ENCODE results near the gene MYO1D.

Gene MYO1D

DNA sequence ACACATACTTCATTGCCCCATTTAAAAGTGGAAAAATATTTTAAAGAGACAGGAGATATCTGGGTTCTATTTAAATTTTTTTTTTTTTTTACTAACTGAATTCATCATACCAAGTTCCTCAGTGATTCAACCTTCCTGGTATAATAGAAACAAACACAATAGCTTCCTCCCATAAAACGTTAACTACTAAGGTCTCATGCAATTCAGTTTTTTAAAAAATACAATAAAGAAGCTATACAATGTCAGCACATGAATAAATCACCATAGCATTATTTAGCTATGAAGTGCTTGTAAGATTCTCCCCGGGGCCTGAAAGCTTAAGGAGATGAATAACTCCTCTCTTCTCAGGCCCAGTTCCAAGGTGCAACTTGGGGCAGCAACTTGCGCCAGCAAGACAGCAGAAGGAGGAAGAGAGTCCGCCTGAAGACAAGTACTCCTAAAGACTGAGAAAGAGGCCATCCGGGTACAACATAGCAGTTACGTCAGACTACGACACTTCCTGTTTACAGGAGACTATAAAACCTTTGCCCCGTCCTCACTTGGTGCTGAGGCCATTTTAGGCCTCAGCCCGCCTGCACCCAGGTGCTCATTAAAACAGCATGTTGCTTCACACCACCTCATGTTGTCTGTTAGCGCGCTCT is 81.5 kb downstream of the MYO1D start:
- Histone ChIP-seq H3K4me3 (no peak overlapping the region), H3K27ac (peak overlapping the region in 3 of 21 experiments; percentile 25 to 35 (median 29))

DNA sequence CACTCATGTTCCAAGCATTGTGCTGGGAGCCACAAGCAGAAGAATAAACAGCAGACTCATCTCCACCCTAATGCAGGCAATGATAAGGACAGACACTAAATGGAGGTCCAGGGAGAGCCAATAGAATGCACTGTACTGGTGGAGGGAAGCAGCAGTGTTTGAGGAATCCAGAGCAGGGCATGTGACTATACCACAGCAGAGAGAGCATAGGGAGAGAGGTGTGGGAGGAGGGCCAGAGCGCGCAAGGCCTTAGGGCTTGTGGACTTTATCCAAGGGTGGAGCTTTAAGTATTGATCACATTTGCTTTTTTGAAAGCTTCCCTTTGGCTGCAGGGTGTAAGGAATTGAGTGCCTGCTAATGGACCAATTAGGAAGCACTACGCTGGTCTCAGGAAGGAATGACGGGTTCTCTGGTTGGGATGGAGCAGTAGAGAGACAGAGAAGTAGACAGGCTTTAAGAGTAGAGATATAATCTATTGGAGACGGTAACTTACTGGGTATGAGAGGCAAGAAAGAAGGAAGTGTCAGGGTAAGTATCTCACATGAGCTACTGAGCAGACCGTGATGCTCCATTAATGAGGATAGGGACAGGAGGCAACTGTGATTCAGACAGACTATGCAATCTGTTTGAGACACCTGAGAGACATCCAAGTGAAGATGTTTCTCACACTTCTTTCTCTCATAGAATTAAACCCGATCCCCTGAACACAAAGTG is 82.2 kb downstream of the MYO1D start:
- no peak overlapping the region for H3K4me3 ChIP-seq
- H3K27ac ChIP-seq = peak overlapping the region in 1 of 21 experiments; percentile 35

DNA sequence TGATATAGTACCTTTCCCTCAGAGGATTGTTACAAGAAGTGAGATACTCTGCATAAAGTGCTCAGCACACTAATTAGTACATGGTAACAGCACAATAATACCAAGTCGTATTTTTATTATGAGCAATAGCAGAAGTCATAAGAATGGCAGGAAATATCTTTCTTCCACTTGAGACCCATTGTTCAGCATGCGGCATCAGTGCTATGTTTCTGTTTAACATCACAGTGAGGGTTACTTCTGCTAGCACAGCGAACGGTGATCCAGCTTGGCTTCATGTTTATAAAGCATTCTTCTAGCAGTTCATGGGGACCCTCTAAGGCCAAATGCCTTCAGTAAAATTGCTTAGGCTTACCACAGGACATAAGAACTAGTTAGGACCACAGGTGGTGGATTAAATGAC is 83.1 kb downstream of the MYO1D start:
- H3K27ac ChIP-seq = no peak overlapping the region
- no peak overlapping the region for H3K4me3 ChIP-seq

DNA sequence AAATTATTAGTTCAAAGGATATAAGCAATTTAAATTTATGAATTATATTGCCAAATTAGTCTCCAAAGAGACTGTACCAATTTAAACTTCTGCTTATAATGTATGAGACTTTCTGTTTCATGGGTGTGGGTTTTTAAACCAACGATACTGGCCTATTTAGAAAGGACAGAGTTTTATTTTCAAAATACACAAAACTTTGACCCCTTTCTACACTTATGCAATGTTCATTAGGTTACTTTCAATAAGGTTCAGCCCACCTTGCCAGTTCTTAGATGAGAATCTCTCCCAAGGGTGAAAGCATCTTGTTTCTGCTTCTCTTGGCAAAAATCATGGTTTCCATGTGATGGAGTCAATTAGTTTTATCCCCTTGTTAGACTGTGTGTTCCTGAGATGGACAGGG is 84.7 kb downstream of the MYO1D start:
- H3K27ac ChIP-seq = no peak overlapping the region
- H3K4me3 ChIP-seq = no peak overlapping the region

DNA sequence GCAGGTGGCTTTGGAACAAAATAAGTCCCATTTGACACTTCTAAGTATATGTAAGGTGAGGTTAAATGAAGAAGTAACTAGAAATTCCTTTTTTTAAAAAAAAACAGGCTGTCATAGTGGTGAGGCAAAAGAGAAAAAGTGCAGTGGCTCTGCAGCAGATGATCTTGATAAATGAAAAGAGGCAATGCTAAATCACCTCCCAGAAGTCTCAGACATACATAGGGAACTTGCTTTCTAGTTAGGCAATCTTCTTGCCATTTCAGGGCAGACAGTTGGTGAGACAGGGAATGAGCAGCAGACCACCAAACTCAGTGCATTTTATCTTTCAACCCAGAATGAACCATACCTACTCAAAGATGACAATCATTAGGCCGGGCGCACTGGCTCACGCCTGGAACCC is 90.8 kb downstream of the MYO1D start:
- Histone ChIP-seq H3K27ac (no peak overlapping the region), H3K4me3 (no peak overlapping the region)

DNA sequence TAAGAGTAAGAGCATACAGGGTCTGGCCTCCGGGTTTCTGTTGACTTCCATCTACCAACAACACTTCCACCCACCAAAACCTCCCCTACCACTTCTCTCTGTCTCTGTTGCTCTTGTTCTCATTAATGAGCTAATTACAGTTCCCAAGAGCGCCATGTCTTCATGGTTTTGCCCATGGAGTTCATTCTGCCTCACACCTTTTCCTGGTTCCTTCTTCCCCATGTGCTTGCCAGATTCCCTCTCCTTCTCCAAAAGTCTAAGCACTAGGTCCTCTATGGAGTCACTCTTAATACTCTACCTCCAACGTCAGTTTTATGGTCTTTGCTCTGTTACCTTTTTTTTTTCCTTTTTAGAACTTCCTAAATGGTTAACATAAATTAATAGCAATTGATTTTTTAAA is 92.8 kb downstream of the MYO1D start:
- Histone ChIP-seq H3K27ac (no peak overlapping the region), H3K4me3 (no peak overlapping the region)

DNA sequence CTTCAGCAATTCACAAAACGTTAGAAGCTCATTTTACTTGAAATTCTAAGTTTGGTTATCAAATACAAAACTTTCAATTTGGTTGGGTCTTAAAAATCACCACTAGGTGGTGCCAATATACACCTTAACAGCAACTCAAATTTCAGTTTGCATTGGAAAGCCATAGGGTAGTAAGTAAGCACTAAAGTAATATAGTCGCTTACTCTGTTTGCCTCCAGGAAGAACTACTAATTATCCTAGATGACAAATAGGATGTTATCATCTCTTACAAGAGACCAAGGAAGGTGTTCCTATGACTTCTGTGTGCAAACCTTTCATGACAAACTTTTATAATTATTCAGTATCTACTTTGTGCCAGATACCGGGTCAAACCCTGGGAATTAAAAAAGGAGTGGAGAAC is 93.3 kb downstream of the MYO1D start:
- Histone ChIP-seq H3K4me3 (no peak overlapping the region), H3K27ac (no peak overlapping the region)

DNA sequence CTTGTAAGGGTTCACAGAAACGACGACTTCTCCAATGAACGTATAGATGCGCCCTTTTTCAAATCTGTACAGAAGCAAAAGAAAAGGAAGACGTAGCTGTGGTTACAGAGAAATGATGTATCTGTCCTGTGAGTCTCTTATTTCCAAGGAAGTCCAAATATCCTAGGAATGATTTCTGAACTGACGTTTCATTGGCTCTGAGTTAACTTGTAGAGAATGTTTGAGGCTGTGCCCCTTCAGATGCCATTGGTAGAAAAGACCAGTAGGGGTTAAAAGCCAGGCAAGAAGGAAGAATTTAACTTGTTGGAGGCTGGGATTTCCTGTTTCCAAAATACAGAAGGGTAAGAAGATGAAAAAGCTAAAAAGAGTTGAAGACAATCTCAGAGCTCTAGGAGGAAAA is 96.2 kb downstream of the MYO1D start:
- H3K4me3 ChIP-seq = no peak overlapping the region
- H3K27ac ChIP-seq = no peak overlapping the region

DNA sequence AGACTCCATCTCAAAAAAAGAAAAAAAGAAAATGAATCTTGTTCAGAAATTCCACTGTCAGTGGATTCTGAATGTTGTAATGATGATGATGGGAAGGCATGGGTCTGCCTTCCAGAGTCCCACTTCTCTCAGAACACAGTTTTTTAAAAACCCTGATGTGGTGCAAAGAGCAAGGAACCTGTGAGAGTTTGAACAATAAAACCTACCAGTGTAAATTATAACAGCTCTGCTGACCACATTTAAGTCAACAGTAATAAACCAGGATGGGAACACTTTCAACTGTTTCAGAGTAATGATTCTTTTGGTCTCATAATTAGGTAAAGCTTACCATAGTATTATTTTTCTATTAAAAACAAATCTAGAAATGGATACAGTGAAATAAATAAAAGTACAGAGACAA is 99.0 kb downstream of the MYO1D start:
- Histone ChIP-seq H3K4me3 (no peak overlapping the region), H3K27ac (no peak overlapping the region)

DNA sequence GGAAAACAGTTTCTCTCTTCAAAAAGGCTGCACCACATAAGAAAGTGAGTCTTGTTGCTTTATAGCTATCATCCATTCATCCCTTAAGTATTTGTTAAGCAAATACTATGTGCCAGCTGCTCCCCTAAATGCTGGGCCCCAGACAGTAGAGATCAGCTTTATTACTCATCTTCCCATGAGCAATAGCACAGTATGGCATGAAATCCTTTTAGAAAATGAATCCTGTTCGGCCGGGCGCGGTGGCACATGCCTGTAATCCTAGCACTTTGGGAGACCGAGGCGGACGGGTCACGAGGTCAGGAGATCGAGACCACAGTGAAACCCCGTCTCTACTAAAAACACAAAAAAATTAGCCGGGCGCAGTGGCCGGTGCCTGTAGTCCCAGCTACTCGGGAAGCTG is 99.5 kb downstream of the MYO1D start:
- Histone ChIP-seq H3K27ac (no peak overlapping the region), H3K4me3 (no peak overlapping the region)

DNA sequence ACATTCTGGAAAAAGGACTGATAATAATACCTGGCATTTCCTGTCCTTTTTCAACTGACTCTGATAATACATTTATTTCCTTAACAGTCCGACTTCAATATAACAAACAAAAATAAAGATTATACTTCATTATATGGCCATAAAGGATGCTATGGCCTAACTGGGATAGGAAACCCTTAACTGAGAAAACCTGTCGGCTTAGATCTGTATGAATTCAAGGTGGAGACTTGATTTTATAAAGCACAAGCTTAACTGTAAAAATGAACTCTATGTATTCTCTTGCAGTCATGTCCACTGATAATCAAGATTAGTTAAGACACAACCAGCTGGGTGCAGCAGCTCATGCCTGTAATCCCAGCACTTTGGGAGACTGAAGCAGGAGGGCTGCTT is 102.2 kb downstream of the MYO1D start:
- H3K27ac ChIP-seq = no peak overlapping the region

DNA sequence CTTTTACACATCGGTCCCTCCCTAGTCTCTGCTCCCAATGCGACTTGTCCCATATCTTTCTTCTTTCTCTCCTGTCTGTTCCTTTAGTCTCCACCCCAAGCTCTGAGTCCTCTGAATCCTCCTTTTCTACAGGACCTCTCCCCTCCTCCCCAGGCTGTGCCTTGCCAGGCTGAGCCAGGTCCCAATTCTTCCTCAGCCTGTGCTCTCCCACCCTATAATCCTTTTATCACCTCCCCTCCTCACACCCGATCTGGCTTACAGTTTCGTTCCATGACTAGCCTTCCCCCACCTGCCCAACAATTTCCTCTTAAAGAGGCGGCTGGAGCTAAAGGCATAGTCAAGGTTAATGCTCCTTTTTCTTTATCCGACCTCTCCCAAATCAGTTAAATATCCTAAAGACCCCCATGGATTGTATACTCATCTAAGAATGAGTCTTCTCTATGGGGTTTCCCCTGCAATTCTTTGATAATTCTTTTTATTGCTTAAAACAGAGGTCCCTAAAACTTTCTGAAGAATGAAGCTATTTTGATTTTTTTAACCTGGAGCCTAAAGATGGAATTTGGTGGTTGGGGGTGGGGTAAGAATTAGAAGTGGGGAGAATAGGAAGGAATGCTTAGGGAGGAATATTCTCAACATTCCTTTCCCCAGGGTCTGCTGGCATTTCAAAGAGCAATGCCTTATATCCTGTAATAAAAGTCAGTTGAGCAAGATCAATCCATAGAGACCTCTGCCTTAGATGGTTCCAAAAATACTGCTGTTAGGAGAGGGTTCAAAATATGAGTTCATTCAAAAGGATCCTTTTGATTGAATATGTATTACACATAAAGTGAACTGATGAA is 102.8 kb downstream of the MYO1D start:
- no peak overlapping the region for H3K4me3 ChIP-seq
- H3K27ac ChIP-seq = no peak overlapping the region

More for the DNA sequence above, 102.2 kb downstream of the MYO1D start:
- H3K4me3 ChIP-seq = no peak overlapping the region

DNA sequence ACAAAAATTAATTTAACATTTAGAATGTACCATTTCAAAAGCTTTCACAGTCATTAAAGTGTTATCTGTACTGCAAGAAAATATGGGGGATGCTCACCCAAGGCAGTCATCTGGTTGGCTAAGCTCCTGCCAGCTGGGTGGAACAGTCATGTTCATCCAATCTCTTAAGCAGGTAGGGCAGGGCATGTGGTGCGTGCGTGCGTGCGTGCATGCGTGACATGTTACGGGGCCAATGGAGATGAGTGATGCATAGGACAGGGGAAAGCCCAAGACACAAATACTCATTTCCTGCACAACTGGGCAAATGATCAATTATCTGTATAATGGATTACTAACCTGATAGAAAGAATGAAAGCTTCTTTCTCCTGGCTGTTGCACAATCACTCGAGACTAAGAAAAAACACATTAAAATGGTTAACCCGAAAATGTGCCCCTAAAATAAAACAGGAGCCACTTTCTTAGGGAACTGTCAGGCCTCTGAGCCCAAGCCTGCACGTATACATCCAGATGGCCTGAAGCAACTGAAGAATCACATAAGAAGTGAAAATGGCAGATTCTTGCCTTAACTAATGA is 104.4 kb downstream of the MYO1D start:
- Histone ChIP-seq H3K4me3 (no peak overlapping the region), H3K27ac (no peak overlapping the region)

DNA sequence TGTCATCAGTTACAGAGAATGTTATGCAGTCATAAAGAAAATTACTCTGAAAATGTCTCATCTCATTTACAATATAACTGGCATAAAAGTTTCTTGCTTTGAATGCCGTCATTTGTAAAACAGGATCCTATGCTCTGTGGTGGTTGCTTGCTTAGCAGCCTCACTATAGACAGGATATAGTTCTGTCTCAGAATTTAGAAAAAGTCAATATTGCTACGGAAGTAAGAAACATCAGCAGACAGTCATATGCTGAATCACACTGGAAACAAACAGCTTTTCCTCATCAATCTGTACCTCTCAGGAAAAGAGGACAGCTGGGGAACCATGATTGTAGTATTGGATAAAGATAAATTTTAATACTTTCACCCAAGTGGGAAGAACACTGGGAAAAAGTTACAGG is 105.5 kb downstream of the MYO1D start:
- H3K4me3 ChIP-seq = no peak overlapping the region
- no peak overlapping the region for H3K27ac ChIP-seq

DNA sequence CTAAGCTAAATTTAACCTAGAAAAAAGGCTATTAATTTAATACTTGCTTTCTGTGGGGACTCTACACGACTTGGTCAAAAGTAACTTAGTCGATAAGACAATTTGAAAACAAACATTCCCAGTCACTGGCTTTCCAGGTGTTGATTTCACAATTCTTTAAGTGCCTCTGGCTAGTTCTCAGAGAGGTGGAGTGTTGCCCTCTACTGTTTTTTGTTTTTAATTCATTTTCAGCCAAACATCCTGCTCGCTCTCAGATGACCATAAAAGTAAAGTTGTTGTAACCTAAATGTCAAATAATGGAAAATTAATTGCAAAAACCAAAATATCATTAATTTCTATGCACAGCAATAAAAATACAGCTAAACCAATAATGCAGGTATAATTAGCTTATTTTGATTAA is 107.1 kb downstream of the MYO1D start:
- H3K27ac ChIP-seq = no peak overlapping the region
- no peak overlapping the region for H3K4me3 ChIP-seq

DNA sequence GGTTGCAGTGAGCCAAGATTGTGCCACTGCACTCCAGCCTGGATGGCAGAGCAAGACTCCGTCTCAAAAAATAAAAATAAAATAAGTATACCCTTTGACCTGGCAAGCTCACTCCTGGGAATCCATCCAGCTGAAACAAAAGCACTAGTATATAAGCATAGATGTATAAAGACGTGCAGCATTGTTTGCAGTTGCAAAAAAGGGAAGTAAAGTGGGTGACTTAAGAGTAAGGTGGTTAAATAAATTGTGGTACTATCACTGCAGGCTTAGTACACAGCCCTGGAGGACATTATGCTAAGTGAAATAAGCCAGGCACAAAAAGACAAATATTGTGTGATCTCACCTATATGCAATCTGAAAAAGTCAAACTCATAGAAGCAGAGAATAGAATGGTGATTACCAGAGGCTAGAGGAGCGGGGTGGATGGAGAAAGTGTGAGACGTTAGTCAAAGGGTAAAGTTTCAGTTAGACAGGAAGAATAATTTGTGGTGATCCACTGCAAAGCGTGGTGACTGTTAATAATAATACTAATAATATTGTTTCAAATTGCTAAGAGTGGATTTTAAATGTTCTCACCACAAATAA is 113.0 kb downstream of the MYO1D start:
- no peak overlapping the region for H3K27ac ChIP-seq

DNA sequence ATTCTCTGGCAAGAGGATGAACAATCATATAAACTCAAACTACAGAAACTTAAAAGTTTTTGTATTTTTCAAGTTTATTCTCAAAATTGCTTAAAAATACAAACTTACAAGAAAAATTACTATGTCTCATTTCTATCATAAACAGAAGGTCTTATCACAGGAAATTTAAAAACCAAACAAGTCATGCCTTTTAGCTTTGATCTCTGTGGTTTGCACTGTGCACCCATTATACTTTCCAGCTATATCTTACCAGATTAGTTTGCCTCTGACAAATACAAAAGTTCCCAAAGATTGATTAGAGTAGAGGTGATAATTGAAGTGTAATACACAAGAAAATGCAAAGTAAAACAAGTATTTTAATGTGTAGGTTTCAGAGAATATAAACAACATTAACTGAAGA is 117.4 kb downstream of the MYO1D start:
- Histone ChIP-seq H3K4me3 (no peak overlapping the region), H3K27ac (no peak overlapping the region)

More for the DNA sequence above, 113.0 kb downstream of the MYO1D start:
- no peak overlapping the region for H3K4me3 ChIP-seq

DNA sequence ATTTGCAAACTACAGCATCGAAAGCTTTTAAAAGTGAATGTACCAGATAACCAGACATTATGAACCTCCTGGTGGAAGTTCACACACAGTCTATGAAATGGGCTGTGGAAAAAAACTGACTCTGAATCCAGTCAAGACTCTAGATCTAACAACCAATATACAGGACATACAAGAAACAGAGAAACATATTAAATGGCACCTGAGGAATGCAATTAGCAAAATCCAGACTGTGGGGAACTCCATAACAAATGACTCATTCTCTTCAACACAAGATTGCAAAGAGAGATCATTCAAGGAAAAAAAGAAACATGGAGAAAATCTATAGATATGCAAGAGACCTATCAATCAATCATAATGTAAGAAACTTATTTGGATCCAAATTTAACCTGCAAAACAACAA is 119.0 kb downstream of the MYO1D start:
- Histone ChIP-seq H3K27ac (peak overlapping the region in 1 of 21 experiments; percentile 7), H3K4me3 (no peak overlapping the region)

DNA sequence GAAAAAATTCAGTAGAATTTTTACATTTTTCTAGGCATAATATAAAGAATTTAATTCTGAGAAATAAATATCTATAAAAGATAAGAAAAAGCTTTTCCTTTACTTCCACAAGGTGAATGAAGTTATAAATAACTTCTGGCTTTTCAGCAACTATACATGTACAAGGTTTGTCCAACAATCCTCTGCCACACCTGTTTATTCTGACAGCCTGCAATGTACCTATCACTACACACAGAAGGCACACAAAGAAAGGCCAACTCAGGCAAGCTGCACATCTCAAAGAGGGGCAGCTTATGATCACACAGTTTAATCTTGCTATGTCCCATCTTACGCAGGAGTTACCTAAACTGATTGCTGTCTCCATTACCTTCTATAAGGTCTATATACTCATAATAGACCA is 120.2 kb downstream of the MYO1D start:
- Histone ChIP-seq H3K27ac (no peak overlapping the region), H3K4me3 (no peak overlapping the region)
